ENCODE data around the gene AADACL4.
"Not testable (repeated sequence)": the region's sequence is repeated elsewhere in the genome, so short reads cannot be mapped to it uniquely, and the experiment has no call there.

The AADACL4 gene

DNA sequence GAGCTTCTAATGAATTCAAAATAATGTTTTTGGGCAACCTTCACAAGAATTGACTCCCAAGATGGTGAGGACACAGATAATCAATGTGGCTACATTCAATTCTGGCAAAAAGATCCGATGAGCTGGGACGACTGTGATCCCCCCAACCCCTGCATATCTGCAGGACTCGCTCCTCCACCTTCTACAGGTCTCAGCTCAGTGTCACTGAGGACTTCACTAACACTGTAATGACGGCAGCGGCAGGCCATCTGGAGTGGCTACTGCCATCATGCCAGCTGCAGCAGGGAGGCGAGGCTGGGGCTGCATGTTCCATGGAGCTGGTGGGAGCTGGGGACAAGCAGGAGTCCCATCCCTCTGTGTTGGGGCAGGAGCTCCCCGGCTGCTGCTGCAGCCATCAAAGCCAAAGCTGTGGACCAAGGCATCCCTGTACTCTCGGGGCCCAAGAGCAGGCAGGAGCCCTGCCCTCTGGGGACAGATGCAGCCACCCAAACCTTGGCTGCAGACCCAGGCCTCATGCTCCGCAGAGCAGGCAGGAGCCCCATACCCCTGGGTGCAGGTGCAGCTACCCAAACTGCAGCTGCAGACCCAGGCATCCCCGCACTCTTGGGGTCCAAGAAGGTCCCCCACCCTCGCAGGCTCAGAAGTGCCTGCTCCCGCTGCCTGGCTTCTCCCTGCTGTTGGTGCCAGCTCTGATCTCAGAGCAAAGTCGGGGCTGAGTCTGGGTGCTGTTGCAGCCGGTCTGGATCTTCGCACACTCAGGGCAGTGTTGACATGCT is 13.7 kb upstream of the AADACL4 start:
- DNase-seq (ENCODE audit: low spot score), result no peak

- no peak for DNase-seq (ENCODE audit: low spot score)
These were observed 12.8 kb upstream of the AADACL4 start for GRCh38 chr1:12630946-12631530.

DNA sequence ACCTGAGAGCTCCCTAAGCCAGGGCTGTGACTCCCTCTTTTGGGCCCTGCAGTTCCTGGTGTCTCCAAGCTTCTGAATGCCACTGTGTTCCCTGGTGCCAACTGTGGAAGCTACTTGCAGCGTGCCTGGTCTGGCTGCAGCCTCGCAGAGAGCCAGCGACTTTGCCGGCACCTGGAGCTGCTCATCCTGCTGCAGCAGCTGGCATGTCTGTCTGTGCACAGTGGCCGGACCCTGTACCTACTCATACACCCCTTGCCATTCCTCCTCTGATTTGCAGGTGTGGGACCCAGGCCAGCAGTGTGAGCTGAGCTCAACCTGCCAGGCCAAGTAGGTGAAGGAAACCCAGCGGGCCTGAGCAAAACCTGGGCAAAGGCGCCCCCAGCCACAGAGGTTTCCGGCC is 12.3 kb upstream of the AADACL4 start:
- DNase-seq (ENCODE audit: low spot score), result no peak

DNA sequence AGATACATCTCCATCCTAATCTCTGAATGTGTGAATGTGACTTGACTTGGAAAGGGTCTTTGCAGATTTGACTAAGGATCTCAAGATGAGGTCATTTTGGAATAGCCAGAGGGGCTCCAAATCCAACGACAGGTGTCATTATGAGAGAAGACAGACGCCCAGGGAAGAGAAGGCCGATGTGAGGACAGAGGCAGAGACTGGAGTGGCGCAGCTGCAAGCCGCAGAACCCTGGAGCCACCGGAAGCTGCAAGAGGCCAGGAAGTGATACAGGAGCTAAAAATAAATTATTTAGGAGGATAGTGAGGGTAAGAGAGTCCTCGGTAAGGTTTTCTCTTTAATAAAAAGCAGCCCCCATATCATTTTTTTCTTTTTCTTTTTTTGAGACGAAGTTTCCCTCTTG is 9.7 kb upstream of the AADACL4 start:
- no peak for DNase-seq (ENCODE audit: low spot score)

- DNase-seq (ENCODE audit: low spot score), result no peak
These were observed 9.1 kb upstream of the AADACL4 start for GRCh38 chr1:12634696-12635202.

GRCh38 chr1:12636098-12636950 is 7.6 kb upstream of the AADACL4 start:
- DNase-seq (ENCODE audit: low spot score), result no peak

DNA sequence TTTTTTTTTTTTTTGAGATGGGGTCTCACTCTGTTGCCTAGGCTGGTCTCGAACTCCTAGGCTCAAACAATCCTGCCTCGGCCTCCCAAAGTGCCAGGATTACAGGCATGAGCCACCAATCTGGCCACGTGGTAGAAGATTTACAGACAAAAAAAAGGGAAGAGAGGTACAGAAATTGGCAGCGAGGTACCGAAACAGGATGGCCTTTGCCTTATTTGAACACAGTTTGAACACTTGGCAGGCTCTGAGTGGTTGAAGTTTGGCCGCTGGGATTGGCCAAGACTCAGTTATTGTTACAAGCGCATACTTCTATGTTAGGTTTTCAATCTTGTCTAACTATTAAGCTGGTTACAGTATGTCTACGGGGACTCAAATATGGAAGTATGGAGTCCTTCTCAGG is 6.2 kb upstream of the AADACL4 start:
- DNase-seq (ENCODE audit: low spot score), result no peak

GRCh38 chr1:12640237-12640957 is 3.5 kb upstream of the AADACL4 start:
- DNase-seq (ENCODE audit: low spot score), result no peak

GRCh38 chr1:12640958-12641272 is 3.0 kb upstream of the AADACL4 start:
- no peak for DNase-seq (ENCODE audit: low spot score)

- DNase-seq (ENCODE audit: low spot score), result no peak
These were observed 806 bp upstream of the AADACL4 start for GRCh38 chr1:12643079-12643478.

- no peak for DNase-seq (ENCODE audit: low spot score)
These were observed 352 bp downstream of the AADACL4 start for GRCh38 chr1:12644237-12644636.

- no peak for DNase-seq (ENCODE audit: low spot score)
These were observed 944 bp downstream of the AADACL4 start for GRCh38 chr1:12644829-12645228.

- not testable (repeated sequence) for DNase-seq (ENCODE audit: low spot score)
These were observed 1.5 kb downstream of the AADACL4 start for GRCh38 chr1:12645401-12645800.

DNA sequence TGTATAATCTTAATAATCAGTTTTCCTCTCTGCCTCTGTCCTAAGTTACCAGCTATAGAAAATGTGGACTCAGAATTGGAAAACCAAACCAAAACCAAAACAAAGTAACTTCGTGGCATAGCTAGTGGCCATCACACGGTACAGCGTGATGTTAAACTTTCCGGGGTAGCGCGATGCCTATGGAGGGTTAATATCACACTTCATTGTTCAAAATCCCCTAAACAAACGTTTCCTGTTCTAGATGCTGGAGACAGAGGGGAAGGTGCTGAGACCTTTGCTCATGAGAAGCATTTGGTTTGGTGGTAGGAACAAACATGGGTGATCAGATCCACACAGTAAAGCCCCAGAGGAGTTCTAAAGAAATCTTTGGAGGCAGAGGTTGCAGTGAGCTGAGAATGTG is 4.9 kb downstream of the AADACL4 start:
- DNase-seq (ENCODE audit: low spot score), result no peak

DNA sequence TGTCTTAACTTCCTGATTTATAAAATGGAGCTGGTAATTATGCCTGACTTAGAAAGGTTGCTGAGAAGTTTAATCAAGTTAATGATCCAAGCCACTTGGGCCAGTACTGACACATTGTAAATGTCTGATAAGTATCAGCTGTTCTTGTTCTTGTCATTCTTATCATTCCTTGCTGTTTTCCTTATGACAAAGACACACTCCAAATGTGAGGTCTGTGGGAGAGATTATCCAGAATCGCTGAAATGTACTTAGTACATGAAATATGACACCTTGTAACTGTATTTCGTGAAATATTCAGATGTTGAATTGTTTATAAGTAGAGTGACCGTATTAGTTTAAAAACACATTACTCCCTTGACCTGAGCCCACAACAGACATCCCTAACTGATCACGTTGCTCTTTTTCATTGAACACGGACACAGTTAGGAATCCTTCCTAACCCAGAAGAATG is 6.1 kb downstream of the AADACL4 start:
- DNase-seq (ENCODE audit: low spot score), result no peak

GRCh38 chr1:12654004-12654567 is 10.2 kb downstream of the AADACL4 start:
- no peak for DNase-seq (ENCODE audit: low spot score)

- no peak for DNase-seq (ENCODE audit: low spot score)
These were observed 10.8 kb downstream of the AADACL4 start for GRCh38 chr1:12654657-12655056.

DNA sequence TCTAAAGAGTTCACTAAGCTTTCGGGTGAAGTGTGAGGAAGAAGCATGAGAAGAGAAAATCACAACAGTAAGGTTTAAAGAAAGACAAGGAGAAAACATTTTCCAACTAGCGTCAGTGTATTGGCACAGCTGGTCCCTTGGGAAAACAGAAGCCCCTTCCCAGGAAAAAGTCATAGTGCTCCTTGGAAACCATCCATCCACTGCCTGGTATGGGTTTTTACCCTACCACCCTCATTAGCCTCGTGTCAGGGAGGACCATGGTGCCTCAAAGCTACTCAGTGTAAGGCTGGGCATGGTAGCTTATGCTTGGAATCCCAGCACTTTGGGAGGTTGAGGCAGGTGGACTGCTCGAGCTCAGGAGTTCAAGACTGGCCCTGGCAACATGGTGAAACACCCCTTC is 12.7 kb downstream of the AADACL4 start:
- DNase-seq (ENCODE audit: low spot score), result no peak

DNA sequence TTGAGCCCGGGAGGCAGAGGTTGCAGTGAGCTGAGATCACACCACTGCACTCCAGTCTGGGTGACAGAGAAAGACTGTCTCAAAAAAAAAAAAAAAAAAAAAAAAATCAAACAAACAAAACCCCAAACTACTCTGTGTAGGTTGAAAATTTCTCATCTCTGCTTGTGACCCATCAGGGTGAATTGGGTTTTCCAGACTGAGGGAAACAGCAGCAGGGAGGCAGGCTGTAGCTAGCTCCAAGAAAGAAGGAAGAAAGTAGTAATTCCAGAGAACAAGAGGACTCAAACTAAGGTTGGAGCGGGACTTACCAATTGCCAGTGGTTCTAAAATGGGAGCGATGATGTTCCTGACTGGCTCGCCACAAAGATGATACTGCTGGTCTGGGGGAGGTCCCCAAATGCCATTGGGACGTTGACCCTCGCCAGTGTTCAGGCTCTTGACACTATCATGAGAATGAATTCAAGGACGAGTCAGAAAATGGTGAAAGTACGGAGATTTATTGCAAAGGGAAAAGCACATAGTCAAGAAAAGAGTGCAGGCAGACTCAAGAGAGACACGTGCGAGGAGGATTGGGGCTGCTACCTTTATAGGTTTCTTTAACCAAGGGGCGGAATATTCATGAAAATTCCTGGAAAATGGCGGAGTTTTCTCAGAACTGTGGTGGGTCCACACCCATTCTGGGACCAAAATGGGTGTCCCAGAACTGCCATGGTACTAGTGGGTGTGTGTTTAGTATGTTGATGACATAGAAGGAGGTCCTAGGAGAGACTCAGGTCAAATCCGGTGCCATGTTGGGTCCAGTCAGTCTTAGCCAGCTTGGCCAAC is 13.4 kb downstream of the AADACL4 start:
- DNase-seq (ENCODE audit: low spot score), result no peak

- not testable (repeated sequence) for DNase-seq (ENCODE audit: low spot score)
These were observed 14.1 kb downstream of the AADACL4 start for GRCh38 chr1:12657885-12658512.
